ENCODE data around the gene USP21. TPM values are rescaled to one million over a fixed set of nuclear protein-coding genes. Genes with fewer than 3 reads are reported as not detected.

Gene USP21
- total and polyA plus RNA-seq, 7 experiments from 2014 or later: 15.2 to 66.0 (median 38.0) TPM

DNA sequence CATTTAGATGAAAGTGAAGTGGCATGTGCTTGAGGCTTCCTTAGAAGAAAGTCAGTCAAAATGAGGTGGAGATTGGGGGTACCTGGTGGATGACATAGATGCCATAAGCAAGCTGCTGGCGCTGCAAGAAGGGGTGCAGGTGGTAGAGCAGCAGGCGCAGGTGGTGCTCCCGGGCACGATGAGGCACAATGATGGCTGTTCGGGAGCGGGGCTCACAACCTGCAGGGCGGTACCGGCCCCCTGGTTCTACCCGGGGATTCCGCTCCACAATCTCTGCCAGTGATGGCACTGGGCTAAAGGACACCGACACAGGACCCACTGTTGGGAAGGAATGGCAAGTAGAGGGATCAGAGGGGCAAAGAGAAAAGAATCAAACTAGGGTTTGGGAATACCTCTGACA, 15.6 kb downstream of the USP21 start:
- no peak for ATAC-seq
- Mint-ChIP-seq H3K36me3 (peaks cover 13 to 44% (median 20%) of the 10 kb centered on the region in 5 donors), H3K27me3 (no peaks in the 10 kb centered on the region), H3K4me3 (peak overlapping the region; percentile 18 to 100 (median 96)), H3K9me3 (no peaks in the 10 kb centered on the region), H3K27ac (peak overlapping the region in 7 of 9 donors; percentile 7 to 98 (median 95)), H3K4me1 (peaks cover 37 to 69% (median 54%) of the 10 kb centered on the region in 7 donors)
- H3K36me3 ChIP-seq (ENCODE audit: control insufficient read depth in 2 of 3, insufficient read depth in 3 of 3, low read length in 3 of 3): peaks cover 0 to 61% (median 23%) of the 10 kb centered on the region in 3 experiments
- ChIA-PET POLR2A (interaction anchor here (0.5 to 3.7 kb wide), 5 partner anchors 8 to 117 kb away, joined by 3 to 49 read pairs (median 28); partner anchors contain the start of genes NDUFS2, PPOX and UFC1), CTCF (interaction anchor here (2.9 to 3.4 kb wide), 2 partner anchors 9 to 17 kb away, joined by 14 to 28 read pairs; partner anchors contain the start of gene PPOX)
- no peaks in the 10 kb centered on the region for H3K9me3 ChIP-seq (ENCODE audit: control insufficient read depth in 2 of 3, low read length in 3 of 3)
- peaks cover 19 to 21% of the 10 kb centered on the region in 2 donors for H3K4me1 ChIP-seq (ENCODE audit: control insufficient read depth in 2 of 2, insufficient read depth in 2 of 2, low read length in 2 of 2)
- H3K27ac ChIP-seq (ENCODE audit: low read depth, low read length): no peak overlapping the region
- intact Hi-C loops (cut with micrococcal nuclease): no loop called here
- no peak for DNase-seq
- no peaks in the 10 kb centered on the region for H3K27me3 ChIP-seq (ENCODE audit: control insufficient read depth in 2 of 2, insufficient read depth in 2 of 2, low read length in 2 of 2)
- H3K4me3 ChIP-seq (ENCODE audit: low read length): no peak overlapping the region

DNA sequence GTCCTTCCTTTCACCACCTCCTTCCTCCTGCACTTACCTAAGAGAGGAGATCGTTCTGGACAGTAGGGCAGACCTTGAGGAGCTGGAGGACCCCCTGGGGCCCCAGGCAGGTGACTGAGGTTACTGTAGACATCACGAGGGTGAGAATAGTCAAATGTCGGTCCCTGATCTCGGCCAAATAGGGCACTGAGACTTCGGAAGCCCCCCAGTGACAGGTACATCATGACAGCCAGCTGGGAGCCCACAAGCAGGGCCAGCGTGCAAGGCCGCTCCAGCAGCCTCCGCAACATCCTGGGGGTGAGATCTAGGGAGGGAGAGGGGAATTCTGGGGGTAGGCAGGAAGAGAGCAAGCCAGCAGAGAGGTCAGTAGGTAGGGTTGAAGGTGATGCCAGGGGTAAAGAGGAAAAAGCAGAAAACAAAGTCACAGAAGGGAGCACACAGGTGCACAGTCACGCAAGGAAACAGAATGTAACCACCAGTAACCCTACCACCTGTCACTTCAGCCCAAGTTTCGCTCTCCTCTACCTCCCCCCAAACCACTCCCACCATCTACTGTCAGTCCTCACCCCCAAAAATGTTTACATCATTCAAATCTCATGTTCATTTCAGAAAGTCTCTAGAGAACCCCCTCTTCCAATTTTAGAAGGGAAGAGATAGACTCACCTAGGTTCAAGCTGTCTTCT, 16.6 kb downstream of the USP21 start:
- Mint-ChIP-seq H3K27me3 (no peaks in the 10 kb centered on the region), H3K36me3 (peaks cover 12 to 40% (median 20%) of the 10 kb centered on the region in 5 donors), H3K4me1 (peaks cover 45 to 78% (median 64%) of the 10 kb centered on the region in 7 donors), H3K4me3 (peak overlapping the region; percentile 94 to 100 (median 98)), H3K9me3 (no peaks in the 10 kb centered on the region), H3K27ac (peak overlapping the region; percentile 94 to 100 (median 97))
- ChIA-PET POLR2A (interaction anchor here (0.6 to 3.7 kb wide), 12 partner anchors 9 to 589 kb away, joined by 3 to 49 read pairs (median 7); partner anchors contain the start of genes DEDD, NDUFS2, PPOX and TOMM40L), CTCF (interaction anchor here (0.6 to 3.4 kb wide), 7 partner anchors 10 to 213 kb away, joined by 3 to 28 read pairs (median 3); partner anchors contain the start of genes PPOX and TOMM40L)
- H3K4me1 ChIP-seq (ENCODE audit: control insufficient read depth in 2 of 2, insufficient read depth in 2 of 2, low read length in 2 of 2): peaks cover 23 to 27% of the 10 kb centered on the region in 2 donors
- no peaks in the 10 kb centered on the region for H3K27me3 ChIP-seq (ENCODE audit: control insufficient read depth in 2 of 2, insufficient read depth in 2 of 2, low read length in 2 of 2)
- intact Hi-C loops (cut with micrococcal nuclease): loop anchor here in 1 of 2 donors (2.0 kb wide), 2 partner anchors 17 kb away; partner anchors contain the start of gene USP21
- no peak for DNase-seq
- no peak for ATAC-seq
- H3K4me3 ChIP-seq (ENCODE audit: low read length): peak overlapping the region; percentile 93
- H3K9me3 ChIP-seq (ENCODE audit: control insufficient read depth in 2 of 3, low read length in 3 of 3): no peaks in the 10 kb centered on the region
- H3K27ac ChIP-seq (ENCODE audit: low read depth, low read length): peak overlapping the region; percentile 93
- H3K36me3 ChIP-seq (ENCODE audit: control insufficient read depth in 2 of 3, insufficient read depth in 3 of 3, low read length in 3 of 3): peaks cover 0 to 54% (median 20%) of the 10 kb centered on the region in 3 experiments

DNA sequence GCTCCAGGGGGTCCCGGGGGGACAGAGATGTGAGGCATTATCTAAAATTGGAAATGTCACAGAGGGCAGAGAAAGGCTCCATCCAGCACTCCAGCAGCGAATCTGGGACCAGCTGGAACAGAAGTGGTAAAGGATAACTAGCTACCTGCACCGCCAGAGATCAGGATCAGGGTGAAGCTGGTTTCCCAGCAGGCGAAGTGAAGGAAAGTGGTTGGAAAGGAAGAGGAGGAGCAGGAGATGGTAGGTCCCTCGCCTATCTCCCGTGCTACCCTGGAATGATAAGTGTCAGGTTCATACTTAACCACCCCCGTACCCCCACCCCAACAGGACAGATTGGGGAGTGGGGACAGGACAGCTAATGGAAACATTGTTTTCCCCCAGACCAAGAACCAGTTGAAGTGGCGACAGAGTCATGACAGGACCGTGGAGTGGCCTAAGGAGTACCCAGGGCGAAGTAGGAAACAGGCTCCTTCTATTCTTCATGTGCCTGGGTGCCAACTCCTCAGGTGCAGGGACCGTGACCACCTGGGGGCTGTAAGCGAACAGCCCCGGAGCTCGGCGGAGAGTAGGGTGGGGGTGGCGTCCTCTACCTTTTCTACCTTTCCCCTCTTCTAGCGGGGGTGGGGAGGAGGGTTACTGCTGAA, 17.3 kb downstream of the USP21 start:
- no peaks in the 10 kb centered on the region for H3K27me3 ChIP-seq (ENCODE audit: control insufficient read depth in 2 of 2, insufficient read depth in 2 of 2, low read length in 2 of 2)
- Mint-ChIP-seq H3K27ac (peak overlapping the region; percentile 94 to 100 (median 97)), H3K4me3 (peak overlapping the region; percentile 94 to 100 (median 98)), H3K4me1 (peaks cover 48 to 83% (median 68%) of the 10 kb centered on the region in 7 donors), H3K27me3 (no peaks in the 10 kb centered on the region), H3K9me3 (no peaks in the 10 kb centered on the region), H3K36me3 (peaks cover 9 to 34% (median 20%) of the 10 kb centered on the region in 5 donors)
- H3K9me3 ChIP-seq (ENCODE audit: control insufficient read depth in 2 of 3, low read length in 3 of 3): no peaks in the 10 kb centered on the region
- no peak for ATAC-seq
- intact Hi-C loops (cut with micrococcal nuclease): loop anchor here (1.0 to 2.0 kb wide), 7 partner anchors 9 to 49 kb away; partner anchors contain the start of genes PPOX (in 2 of the 2), NDUFS2 (in 1 of the 2), UFC1 (in 1 of the 2) and USP21 (in 1 of the 2)
- H3K4me3 ChIP-seq (ENCODE audit: low read length): peak overlapping the region; percentile 93
- peak overlapping the region; percentile 93 for H3K27ac ChIP-seq (ENCODE audit: low read depth, low read length)
- no peak for DNase-seq
- peaks cover 0 to 47% (median 13%) of the 10 kb centered on the region in 3 experiments for H3K36me3 ChIP-seq (ENCODE audit: control insufficient read depth in 2 of 3, insufficient read depth in 3 of 3, low read length in 3 of 3)
- POLR2A ChIA-PET: interaction anchor here (0.6 to 3.7 kb wide), 19 partner anchors 9 to 590 kb away, joined by 3 to 49 read pairs (median 4); partner anchors contain the start of genes DEDD, NDUFS2, PPOX and TOMM40L
- CTCF ChIA-PET: interaction anchor here (0.6 to 3.4 kb wide), 7 partner anchors 9 to 205 kb away, joined by 3 to 28 read pairs (median 3); partner anchors contain the start of genes PPOX and TOMM40L
- H3K4me1 ChIP-seq (ENCODE audit: control insufficient read depth in 2 of 2, insufficient read depth in 2 of 2, low read length in 2 of 2): peaks cover 29 to 32% of the 10 kb centered on the region in 2 donors

DNA sequence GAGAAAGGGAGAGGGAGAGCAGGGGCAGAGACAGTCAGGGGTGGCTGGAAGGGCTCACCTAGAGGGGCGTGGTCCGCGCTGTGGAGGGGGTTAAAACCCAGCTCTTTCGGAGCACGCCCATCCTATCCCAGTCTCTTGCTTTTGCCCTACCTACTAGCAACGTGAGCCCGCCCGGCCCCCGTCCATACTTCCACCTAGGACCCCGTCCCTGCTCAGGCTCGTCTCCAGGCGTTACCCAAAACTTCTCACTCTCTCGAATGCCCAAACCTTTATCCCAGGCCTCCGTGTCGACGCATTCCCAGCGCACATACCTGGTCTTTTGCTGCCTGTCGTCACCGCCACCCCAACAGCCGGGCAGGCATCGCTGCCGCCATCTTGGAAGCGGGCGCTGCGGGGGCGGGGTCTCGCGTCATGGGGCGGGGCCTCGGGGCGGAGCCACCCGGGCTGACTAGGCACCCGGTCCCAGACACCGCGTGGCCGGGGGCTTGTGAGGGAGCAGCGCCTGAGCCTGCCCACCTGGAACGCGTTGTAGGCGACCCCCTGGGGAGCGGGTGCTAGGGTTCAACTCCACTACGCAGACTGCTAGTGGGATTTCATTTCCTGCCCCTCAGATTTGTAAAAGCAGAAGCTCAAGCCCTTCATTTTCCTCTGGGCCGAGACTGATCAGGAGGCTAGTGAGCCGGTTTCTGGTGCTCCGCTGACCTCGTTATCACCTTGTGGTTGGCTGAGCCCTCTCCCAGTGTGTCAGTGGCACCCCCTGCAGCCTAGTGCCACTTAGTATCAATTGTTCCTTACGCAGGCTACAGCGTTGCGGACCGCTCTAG, 18.0 kb downstream of the USP21 start, which contains the start of gene B4GALT3:
Gene B4GALT3 (minus strand): TSS at position 396 of the 824 bp plus-strand sequence. CDS start 1,447 bp downstream, outside the sequence.
- ATAC-seq (peak; percentile 96), DNase-seq (peak; percentile 87 to 99 (median 92))
- H3K36me3 Mint-ChIP-seq: peaks cover 8 to 28% (median 20%) of the 10 kb centered on the region in 5 donors
- Histone ChIP-seq H3K27ac (ENCODE audit: low read depth, low read length) (peak within 1 kb of the TSS; percentile 93), H3K4me1 (ENCODE audit: control insufficient read depth in 2 of 2, insufficient read depth in 2 of 2, low read length in 2 of 2) (peaks cover 36 to 39% of the 10 kb centered on the region in 2 donors), H3K36me3 (ENCODE audit: control insufficient read depth in 2 of 3, insufficient read depth in 3 of 3, low read length in 3 of 3) (peaks cover 0 to 40% (median 6%) of the 10 kb centered on the region in 3 experiments), H3K27me3 (ENCODE audit: control insufficient read depth in 2 of 2, insufficient read depth in 2 of 2, low read length in 2 of 2) (no peaks in the 10 kb centered on the region), H3K4me3 (ENCODE audit: low read length) (peak within 1 kb of the TSS; percentile 93), H3K9me3 (ENCODE audit: control insufficient read depth in 2 of 3, low read length in 3 of 3) (no peaks in the 10 kb centered on the region)
- intact Hi-C loops (cut with micrococcal nuclease): loop anchor here (1.0 to 2.0 kb wide), 7 partner anchors 8 to 48 kb away; partner anchors contain the start of genes PPOX (in 2 of the 2), NDUFS2 (in 1 of the 2), UFC1 (in 1 of the 2) and USP21 (in 1 of the 2)
- no peaks in the 10 kb centered on the region for H3K27me3 Mint-ChIP-seq
- peaks cover 54 to 87% (median 74%) of the 10 kb centered on the region in 7 donors for H3K4me1 Mint-ChIP-seq
- H3K27ac Mint-ChIP-seq: peak within 1 kb of the TSS; percentile 94 to 100 (median 97)
- POLR2A ChIA-PET: interaction anchor here (0.6 to 3.7 kb wide), 20 partner anchors 8 to 225 kb away, joined by 3 to 49 read pairs (median 4); partner anchors contain the start of genes DEDD, NDUFS2, PPOX and TOMM40L
- CTCF ChIA-PET: interaction anchor here (0.7 to 3.4 kb wide), 8 partner anchors 11 to 204 kb away, joined by 3 to 28 read pairs (median 3); partner anchors contain the start of genes NDUFS2, PPOX and TOMM40L
- no peaks in the 10 kb centered on the region for H3K9me3 Mint-ChIP-seq
- H3K4me3 Mint-ChIP-seq: peak within 1 kb of the TSS; percentile 94 to 100 (median 98)

DNA sequence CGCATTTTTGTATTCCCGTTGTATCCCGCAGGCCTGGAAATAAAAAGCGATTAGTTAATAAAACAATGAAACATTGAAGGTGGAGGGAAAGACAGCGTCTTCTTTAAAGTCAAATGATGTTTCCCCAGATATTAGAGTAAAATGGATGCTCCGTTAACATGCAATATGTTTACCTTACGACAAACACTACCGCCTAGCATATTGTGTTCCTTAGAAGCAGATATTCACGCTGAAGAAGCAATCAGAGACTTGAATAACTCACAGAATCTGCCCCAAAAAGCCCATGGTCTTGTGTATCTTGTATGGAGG, 18.6 kb downstream of the USP21 start:
- ChIA-PET CTCF (interaction anchor here (0.7 to 3.4 kb wide), 3 partner anchors 12 to 197 kb away, joined by 3 to 28 read pairs (median 3); partner anchors contain the start of genes NDUFS2 and PPOX), POLR2A (interaction anchor here (0.6 to 3.7 kb wide), 7 partner anchors 8 to 204 kb away, joined by 4 to 49 read pairs (median 25); partner anchors contain the start of genes NDUFS2, PPOX and UFC1)
- peak overlapping the region; percentile 94 to 100 (median 97) for H3K27ac Mint-ChIP-seq
- Histone ChIP-seq H3K9me3 (ENCODE audit: control insufficient read depth in 2 of 3, low read length in 3 of 3) (no peaks in the 10 kb centered on the region), H3K4me3 (ENCODE audit: low read length) (peak overlapping the region; percentile 93), H3K27ac (ENCODE audit: low read depth, low read length) (peak overlapping the region; percentile 93), H3K27me3 (ENCODE audit: control insufficient read depth in 2 of 2, insufficient read depth in 2 of 2, low read length in 2 of 2) (no peaks in the 10 kb centered on the region), H3K4me1 (ENCODE audit: control insufficient read depth in 2 of 2, insufficient read depth in 2 of 2, low read length in 2 of 2) (peaks cover 41 to 45% of the 10 kb centered on the region in 2 donors), H3K36me3 (ENCODE audit: control insufficient read depth in 2 of 3, insufficient read depth in 3 of 3, low read length in 3 of 3) (peaks cover 0 to 34% (median 6%) of the 10 kb centered on the region in 3 experiments)
- H3K27me3 Mint-ChIP-seq: no peaks in the 10 kb centered on the region
- intact Hi-C loops (cut with micrococcal nuclease): loop anchor here (1.0 to 2.0 kb wide), 7 partner anchors 7 to 47 kb away; partner anchors contain the start of genes PPOX (in 2 of the 2), NDUFS2 (in 1 of the 2), UFC1 (in 1 of the 2) and USP21 (in 1 of the 2)
- ATAC-seq (no peak), DNase-seq (no peak)
- peaks cover 4 to 23% (median 16%) of the 10 kb centered on the region in 5 donors for H3K36me3 Mint-ChIP-seq
- H3K4me1 Mint-ChIP-seq: peaks cover 56 to 87% (median 75%) of the 10 kb centered on the region in 7 donors
- no peaks in the 10 kb centered on the region for H3K9me3 Mint-ChIP-seq
- H3K4me3 Mint-ChIP-seq: peak overlapping the region; percentile 94 to 100 (median 98)
